ENCODE measurements around the gene IDH3A. TPM values are rescaled to one million over a fixed set of nuclear protein-coding genes. Genes with fewer than 3 reads are reported as not detected.
"Not testable (repeated sequence)": the region's sequence is repeated elsewhere in the genome, so short reads cannot be mapped to it uniquely, and the experiment has no call there.

IDH3A gene
- polyA plus RNA-seq, 10 donors = 32.8 to 54.9 (median 39.0) TPM

- DNase-seq = no peak
Observed at GRCh38 chr15:78127882-78128281, 21.3 kb upstream of the IDH3A start.

GRCh38 chr15:78129077-78129750 lies 19.9 kb upstream of the IDH3A start:
- peak in 1 of 3 donors; percentile 41 for DNase-seq

- peak in 1 of 3 donors; percentile 29 for DNase-seq
Observed at GRCh38 chr15:78129751-78130287, 19.3 kb upstream of the IDH3A start.

GRCh38 chr15:78130466-78131294 lies 18.5 kb upstream of the IDH3A start:
- peak in 1 of 3 donors; percentile 29 for DNase-seq

GRCh38 chr15:78131295-78132061 lies 17.7 kb upstream of the IDH3A start, which contains the start of gene CIB2:
Gene CIB2, minus strand, starts transcription at chr15:78131445. Its CDS starts 230 bp downstream, at chr15:78131215.
- peak; percentile 65 to 87 (median 80) for DNase-seq

GRCh38 chr15:78133801-78134200 lies 15.4 kb upstream of the IDH3A start:
- no peak for DNase-seq

GRCh38 chr15:78139578-78139977 lies 9.6 kb upstream of the IDH3A start:
- DNase-seq = no peak

GRCh38 chr15:78140292-78140691 lies 8.9 kb upstream of the IDH3A start:
- no peak for DNase-seq

GRCh38 chr15:78142332-78142731 lies 6.8 kb upstream of the IDH3A start:
- no peak for DNase-seq

- no peak for DNase-seq
Observed at GRCh38 chr15:78146425-78147154, 2.6 kb upstream of the IDH3A start.

- DNase-seq = no peak
Observed at GRCh38 chr15:78147566-78147965, 1.6 kb upstream of the IDH3A start.

- DNase-seq = peak in 1 of 3 donors; percentile 17
Observed at GRCh38 chr15:78148392-78149067, 632 bp upstream of the IDH3A start.

- DNase-seq = peak in 1 of 3 donors; percentile 45
Observed at GRCh38 chr15:78149805-78150751, 916 bp downstream of the IDH3A start.

- not testable (repeated sequence) for DNase-seq
Observed at GRCh38 chr15:78151075-78151474, 1.9 kb downstream of the IDH3A start.

GRCh38 chr15:78154955-78155354 lies 5.8 kb downstream of the IDH3A start:
- no peak for DNase-seq

- no peak for DNase-seq
Observed at GRCh38 chr15:78155355-78155939, 6.3 kb downstream of the IDH3A start.

- no peak for DNase-seq
Observed at GRCh38 chr15:78156653-78157052, 7.5 kb downstream of the IDH3A start.

- DNase-seq = no peak
Observed at GRCh38 chr15:78157203-78157602, 8.0 kb downstream of the IDH3A start.

- no peak for DNase-seq
Observed at GRCh38 chr15:78159395-78159794, 10.2 kb downstream of the IDH3A start.

Data from muscle of back (tissue), 11 donors.